ENCODE measurements around the gene SMG5. TPM values are rescaled to one million over a fixed set of nuclear protein-coding genes. Genes with fewer than 3 reads are reported as not detected.

Gene SMG5
- total RNA-seq, 1 experiment from 2014 or later = 146 TPM

DNA sequence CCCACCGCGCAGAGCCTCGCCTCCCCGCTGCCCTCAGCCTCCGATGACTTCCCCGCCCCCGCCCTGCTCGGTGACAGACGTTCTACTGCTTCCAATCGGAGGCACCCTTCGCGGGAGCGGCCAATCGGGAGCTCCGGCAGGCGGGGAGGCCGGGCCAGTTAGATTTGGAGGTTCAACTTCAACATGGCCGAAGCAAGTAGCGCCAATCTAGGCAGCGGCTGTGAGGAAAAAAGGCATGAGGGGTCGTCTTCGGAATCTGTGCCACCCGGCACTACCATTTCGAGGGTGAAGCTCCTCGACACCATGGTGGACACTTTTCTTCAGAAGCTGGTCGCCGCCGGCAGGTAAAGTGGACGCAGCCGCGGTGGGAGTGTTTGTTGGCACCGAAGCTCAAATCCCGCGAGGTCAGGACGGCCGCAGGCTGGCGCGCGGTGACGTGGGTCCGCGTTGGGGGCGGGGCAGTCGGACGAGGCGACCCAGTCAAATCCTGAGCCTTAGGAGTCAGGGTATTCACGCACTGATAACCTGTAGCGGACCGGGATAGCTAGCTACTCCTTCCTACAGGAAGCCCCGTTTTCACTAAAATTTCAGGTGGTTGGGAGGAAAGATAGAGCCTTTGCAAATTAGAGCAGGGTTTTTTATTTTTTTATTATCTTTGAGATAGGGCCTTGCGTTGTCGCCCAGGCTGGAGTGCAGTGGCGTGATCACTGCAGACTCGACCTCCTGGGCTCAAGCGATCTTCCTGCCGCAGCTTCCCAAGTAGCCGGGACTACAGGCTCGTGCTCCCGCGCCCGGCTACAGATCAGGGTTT, 69.6 kb downstream of the SMG5 start, which contains the start of gene PMF1:
Gene PMF1 (plus strand): TSS at position 175 of the 811 bp plus-strand sequence. CDS start 9 bp downstream, at position 184.
- DNase-seq (ENCODE audit: low spot score) = peak; percentile 95

DNA sequence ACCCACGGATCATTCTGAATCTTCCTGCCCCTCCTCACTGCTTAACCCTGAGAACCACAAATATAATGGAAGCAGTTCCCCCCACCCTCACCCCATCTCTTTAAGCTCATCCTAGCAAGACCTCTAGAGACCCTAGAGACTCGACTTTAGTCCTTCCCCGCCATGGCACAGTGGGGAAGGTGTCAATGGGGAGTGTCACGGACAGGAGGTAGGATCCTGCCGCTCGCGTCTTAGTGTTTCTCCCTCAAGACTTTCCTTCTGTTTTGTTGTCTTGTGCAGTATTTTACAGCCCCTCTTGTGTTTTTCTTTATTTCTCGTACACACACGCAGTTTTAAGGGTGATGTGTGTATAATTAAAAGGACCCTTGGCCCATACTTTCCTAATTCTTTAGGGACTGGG, 70.5 kb downstream of the SMG5 start:
- no peak for DNase-seq (ENCODE audit: low spot score)

DNA sequence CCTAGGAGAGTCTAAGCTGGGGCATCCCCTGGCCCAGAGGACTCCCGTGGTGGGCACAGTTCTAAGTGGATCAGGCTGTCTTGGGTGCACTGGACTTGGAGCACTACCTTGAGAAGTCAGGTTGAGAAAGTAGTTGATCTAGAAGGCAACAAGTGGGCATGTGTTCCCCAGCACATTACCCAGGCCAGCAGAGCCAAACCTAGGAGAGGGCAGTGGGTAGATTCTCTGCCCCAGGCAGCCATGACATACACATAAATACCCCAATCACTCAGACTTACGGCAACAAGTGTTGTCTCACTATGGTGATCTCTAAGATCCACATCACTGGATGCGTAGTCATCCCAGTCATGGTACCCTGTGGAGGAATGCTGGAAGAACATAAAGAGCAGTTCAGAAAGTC, 71.4 kb downstream of the SMG5 start:
- DNase-seq (ENCODE audit: low spot score) = no peak

DNA sequence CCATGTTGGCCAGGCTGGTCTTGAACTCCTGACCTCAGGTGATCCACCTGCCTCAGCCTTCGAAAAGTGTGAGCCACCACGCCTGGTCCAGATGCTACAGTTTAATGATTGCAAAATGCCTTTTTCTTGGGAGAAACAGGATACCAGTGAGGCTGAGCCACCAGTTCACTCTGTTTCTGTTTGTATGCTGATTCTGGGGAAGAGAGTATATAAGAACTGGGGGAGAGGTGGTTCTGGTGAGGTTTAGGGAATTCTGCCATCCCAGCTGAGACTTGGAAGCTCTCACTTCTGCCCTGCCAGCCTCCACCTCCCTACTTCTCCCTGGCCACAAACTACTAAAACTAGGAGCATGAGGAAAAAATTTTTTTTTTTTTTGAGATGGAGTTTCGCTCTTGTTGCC, 77.9 kb downstream of the SMG5 start:
- no peak for DNase-seq (ENCODE audit: low spot score)

DNA sequence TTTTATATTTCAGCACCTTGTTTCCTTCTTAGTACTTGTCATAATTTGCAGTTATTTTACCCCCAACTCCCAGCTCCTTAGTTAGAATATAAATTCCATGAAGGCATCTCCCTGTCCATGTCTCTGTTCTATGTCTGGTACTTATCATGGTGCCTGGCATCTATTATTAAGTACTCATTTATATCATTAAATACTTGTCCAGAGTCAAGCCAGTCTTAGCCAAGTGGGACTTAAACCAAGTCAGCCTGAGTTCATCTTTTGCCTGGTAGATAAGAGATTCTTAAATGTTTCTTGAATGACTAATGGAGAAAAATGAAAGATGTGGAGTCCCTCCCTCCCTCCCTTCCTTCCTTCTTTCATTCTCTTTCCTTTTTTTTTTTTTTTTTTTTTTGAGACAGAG, 79.3 kb downstream of the SMG5 start:
- DNase-seq (ENCODE audit: low spot score) = no peak

DNA sequence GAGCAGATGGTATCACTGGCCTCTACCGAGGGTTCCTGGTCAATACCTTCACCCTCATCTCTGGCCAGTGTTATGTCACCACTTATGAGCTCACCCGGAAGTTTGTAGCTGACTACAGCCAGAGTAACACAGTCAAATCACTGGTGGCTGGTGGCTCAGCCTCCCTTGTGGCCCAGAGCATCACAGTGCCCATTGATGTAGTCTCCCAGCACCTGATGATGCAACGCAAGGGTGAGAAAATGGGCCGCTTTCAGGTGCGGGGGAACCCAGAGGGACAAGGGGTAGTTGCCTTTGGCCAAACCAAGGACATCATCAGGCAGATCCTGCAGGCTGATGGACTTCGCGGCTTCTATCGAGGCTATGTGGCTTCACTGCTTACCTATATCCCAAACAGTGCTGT, 82.6 kb downstream of the SMG5 start:
- no peak for DNase-seq (ENCODE audit: low spot score)

Other genes starting within 250 kb of the SMG5 start
- 35.7 and 41.0 TPM in 2 replicates for gene UBQLN4, start 229.0 kb downstream of the SMG5 start, total RNA-seq (2014; rRNA removed; shearing (Covaris generic))
- 108 and 130 TPM in 2 replicates for gene LAMTOR2, start 228.0 kb downstream of the SMG5 start, total RNA-seq (2014; rRNA removed; shearing (Covaris generic))
- 163 and 185 TPM in 2 replicates for gene RAB25, start 221.7 kb downstream of the SMG5 start, total RNA-seq (2014; rRNA removed; shearing (Covaris generic))
- 9.3 and 13.3 TPM in 2 replicates for gene MEX3A, start 200.4 kb downstream of the SMG5 start, total RNA-seq (2014; rRNA removed; shearing (Covaris generic))
- 1,664 and 1,875 TPM in 2 replicates for gene LMNA, start 168.1 kb downstream of the SMG5 start, total RNA-seq (2014; rRNA removed; shearing (Covaris generic))
- 5.1 and 11.6 TPM in 2 replicates for gene SEMA4A, start 129.2 kb downstream of the SMG5 start, total RNA-seq (2014; rRNA removed; shearing (Covaris generic))
- 15.3 and 21.6 TPM in 2 replicates for gene SLC25A44, start 88.7 kb downstream of the SMG5 start, total RNA-seq (2014; rRNA removed; shearing (Covaris generic))
- 111 and 122 TPM in 2 replicates for gene PMF1, start 69.8 kb downstream of the SMG5 start, total RNA-seq (2014; rRNA removed; shearing (Covaris generic))
- 0.23 and 0.34 TPM in 2 replicates for gene BGLAP, start 40.6 kb downstream of the SMG5 start, total RNA-seq (2014; rRNA removed; shearing (Covaris generic))
- gene PAQR6, start 34.8 kb downstream of the SMG5 start, total RNA-seq (2014; rRNA removed; shearing (Covaris generic)) = 6.5 and 7.0 TPM in 2 replicates
- gene TMEM79, start 1.5 kb upstream of the SMG5 start, total RNA-seq (2014; rRNA removed; shearing (Covaris generic)) = 4.4 and 5.6 TPM in 2 replicates
- gene GLMP, start 12.9 kb upstream of the SMG5 start, total RNA-seq (2014; rRNA removed; shearing (Covaris generic)) = 75.3 and 78.6 TPM in 2 replicates
- gene VHLL, start 16.5 kb upstream of the SMG5 start, total RNA-seq (2014; rRNA removed; shearing (Covaris generic)) = not detected in 2 replicates
- gene CCT3, start 55.5 kb upstream of the SMG5 start, total RNA-seq (2014; rRNA removed; shearing (Covaris generic)) = 389 and 419 TPM in 2 replicates
- 0.15 and 0.37 TPM in 2 replicates for gene TSACC, start 55.7 kb upstream of the SMG5 start, total RNA-seq (2014; rRNA removed; shearing (Covaris generic))
- gene RHBG, start 86.4 kb upstream of the SMG5 start, total RNA-seq (2014; rRNA removed; shearing (Covaris generic)) = not detected in 2 replicates
- 17.8 and 27.4 TPM in 2 replicates for gene MEF2D, start 217.9 kb upstream of the SMG5 start, total RNA-seq (2014; rRNA removed; shearing (Covaris generic))

Measured in HT-29 (cell line).